Stimulated activated CD8-positive, alpha-beta memory T cell treated with anti-CD3 and anti-CD28 coated beads, Interleukin-2, amount 100 ng/mL, for 1 hour (primary cell): ENCODE data around the gene ARHGEF28.

Source experiments
- DNase-seq, 2 donors: peaks; one replicate each; pipeline ENCODE4 v3.0.0-alpha.2; 2020; ENCODE audit warnings: low read depth in 2 of 2

Gene ARHGEF28

DNA sequence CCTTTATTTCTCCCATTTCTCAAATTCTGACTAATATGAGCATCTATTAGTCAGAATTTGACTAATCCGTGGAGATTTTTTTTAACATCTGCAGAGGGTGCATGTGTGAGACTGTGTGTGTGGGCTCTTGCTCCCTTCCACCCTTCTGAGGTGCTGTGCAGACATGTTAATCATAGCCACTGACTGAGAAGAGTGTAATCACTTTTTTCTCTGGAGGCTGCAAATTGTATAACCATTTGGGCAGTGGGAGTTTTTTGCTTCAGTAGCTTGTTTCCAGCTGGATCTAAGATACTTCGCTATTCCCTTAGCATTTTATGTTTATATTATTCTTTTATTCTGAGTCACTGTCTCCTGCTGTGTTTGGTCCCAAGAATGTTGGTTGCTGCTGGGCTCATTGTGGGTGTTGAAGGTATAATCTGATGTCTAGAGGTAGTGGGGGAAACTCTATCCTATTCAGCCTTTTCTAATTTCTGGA is 66.2 kb downstream of the ARHGEF28 start:
- DNase-seq: no peak

DNA sequence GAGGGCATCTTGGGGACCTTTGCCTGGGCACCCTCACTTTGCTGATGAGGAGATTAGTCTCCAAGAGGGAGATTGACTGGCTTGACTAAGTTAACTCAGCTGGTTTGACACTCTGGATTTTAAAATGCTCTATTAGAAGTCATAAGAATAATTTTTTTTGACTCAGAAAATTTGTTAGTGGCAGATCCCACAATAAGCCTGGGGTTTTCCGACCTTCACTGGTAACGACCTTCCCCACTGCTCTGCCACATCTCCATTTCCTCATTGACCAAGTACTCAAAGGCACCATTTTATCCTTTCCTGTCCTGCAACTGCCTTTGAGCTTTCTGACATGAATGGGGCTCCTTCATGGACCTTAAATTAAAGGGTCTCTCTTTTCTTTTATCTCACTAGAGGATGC is 67.0 kb downstream of the ARHGEF28 start:
- no peak for DNase-seq

DNA sequence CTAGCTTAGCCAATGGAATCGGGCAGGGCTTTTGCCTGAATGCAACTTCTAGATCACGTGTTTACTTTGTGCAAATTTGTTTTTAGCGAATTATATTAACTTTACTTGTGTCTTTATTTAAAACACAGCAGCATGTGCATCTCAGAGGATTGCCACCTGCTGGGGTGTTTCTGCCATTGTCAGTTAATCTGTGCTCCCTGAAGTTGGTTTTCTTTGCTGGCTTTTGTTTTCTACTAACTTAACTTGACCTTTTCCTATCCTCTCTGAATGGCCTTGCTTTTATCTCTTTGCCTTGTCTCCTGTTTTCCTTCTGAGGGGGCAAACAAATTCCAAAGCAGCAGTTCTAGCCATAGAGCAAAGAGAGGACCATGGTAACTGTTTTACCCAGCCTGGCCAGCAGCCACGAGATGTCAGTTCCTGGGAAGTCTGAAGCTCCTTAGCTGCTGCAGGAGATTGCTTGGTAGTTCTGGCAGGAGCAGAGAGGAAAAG is 67.6 kb downstream of the ARHGEF28 start:
- no peak for DNase-seq

DNA sequence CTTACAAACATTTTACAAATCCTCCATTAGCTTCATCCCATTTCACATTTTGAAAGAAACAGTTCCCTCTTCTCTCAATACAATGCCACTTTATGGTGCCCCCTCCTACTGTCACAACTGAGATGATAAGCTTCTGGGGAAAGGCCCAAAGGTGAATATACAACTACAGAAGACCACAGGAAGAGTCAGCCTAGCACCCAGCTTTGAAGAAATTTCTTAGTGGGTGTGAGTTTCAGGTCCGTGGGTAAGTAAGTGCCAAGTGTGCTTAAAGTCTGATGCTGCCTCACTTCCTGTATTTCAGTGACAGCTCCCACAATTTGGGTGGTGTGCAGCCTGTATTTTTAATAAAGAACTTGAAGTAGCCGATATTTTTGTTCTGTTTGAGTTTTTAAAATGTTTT is 68.1 kb downstream of the ARHGEF28 start:
- DNase-seq: no peak

DNA sequence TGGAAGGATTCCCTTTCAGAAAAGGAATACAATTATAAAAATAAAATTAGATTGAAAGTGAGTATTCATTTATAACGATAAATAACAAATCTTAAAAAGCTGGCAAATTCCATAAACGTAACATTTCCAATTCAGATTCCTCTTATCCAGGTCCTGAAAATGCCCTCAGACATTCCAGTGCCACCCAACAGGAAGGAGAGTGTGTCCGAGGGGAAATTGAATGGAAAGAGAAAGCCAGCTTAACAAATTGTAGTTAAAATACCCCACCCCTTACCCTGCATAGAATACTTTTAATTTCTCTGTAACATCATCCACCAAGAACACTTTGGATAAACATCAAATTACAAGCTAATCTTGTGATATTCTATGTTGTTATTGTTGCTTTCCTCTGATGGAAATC is 72.0 kb downstream of the ARHGEF28 start:
- no peak for DNase-seq

DNA sequence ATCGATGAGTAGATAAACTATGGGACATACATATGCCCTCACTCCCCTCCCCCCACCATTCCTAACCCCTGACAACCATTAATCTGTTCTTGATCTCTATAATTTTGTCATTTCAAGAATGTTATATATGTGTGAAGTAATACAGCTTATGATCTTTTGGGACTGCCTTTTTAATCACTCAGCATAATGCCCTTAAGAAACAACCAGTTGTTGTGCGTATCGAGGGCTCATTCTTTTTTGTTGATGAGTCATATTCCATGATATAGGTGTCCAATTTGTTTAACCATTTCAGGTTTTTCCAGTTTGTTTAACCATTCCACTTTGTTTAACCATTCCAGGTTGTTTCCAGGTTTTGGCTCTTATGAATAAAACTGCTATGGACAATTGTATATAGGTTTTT is 75.6 kb downstream of the ARHGEF28 start:
- DNase-seq: no peak

DNA sequence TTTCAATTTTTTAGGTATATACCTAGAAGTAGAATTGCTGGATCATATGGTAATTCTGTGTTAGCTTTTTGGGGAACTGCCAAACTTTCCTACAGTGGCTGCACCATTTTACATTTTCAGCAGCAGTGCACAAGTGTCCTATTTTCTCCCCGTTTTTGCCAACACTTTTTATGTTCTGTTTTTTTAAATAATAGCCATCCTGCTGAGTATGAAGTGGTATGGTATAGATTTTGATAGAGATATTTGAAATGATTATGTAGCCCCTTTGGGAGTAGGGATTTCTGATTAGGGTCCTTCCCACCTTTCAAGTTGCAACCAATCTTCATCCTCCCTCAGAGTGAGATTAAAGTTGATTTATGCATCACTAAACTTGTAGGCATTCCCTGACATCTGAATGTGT is 76.5 kb downstream of the ARHGEF28 start:
- no peak for DNase-seq

DNA sequence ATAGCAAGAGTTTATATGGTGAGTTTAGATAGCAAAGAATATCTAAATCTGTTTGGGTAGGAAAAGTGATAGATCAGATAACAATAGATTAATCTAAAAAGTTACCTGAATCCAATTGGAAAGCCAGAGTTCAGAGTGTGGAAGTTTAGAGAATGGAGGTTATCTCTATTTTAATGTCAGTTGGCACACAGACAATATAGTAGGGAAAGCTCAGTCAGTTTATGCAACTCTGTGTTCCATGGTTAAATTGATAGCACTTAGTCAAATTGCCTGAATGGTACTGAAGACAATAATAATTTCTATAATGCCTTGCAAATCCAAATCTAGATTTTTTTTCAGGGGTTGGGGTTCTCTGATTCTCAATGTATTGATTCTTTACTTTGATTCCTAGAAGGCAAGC is 77.0 kb downstream of the ARHGEF28 start:
- DNase-seq: no peak

DNA sequence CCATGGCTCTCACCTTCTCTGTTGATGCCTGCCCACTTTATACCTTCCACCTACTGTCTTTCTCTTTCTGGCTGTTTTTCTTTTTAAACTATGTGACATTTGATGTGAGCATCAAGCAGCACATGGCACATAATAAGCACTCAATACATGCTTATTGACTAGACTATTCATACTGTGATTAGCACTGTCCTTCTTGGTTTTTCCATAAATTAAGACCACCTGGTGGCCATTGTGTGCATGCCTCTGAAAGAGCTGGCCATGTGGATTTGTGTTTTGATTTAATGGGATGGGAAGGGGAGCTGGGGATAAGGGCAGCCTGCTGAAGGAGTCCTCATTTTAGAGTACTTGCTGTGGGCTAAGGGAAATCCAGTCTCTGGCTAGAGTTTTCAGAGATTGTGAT is 79.4 kb downstream of the ARHGEF28 start:
- DNase-seq: no peak

DNA sequence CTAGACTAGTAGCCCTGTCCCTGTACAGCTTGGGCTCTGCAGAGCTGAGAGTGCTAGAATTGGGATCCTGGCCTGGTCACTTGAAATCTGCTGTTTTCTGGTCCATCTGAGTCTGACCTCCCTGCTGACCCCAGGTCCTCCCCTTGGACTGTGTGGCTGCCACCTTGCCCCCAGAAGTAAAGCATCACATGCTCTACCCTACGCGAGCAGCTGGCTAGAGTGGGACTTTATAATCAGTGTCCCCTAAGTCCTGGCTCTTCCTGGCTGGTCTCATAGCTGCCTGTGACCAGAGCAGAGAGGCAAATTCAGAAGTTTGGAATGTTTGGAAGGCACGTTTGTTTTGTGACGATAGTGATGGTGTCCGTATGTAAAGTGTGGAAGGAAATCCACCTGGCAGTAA is 81.0 kb downstream of the ARHGEF28 start:
- DNase-seq: no peak

DNA sequence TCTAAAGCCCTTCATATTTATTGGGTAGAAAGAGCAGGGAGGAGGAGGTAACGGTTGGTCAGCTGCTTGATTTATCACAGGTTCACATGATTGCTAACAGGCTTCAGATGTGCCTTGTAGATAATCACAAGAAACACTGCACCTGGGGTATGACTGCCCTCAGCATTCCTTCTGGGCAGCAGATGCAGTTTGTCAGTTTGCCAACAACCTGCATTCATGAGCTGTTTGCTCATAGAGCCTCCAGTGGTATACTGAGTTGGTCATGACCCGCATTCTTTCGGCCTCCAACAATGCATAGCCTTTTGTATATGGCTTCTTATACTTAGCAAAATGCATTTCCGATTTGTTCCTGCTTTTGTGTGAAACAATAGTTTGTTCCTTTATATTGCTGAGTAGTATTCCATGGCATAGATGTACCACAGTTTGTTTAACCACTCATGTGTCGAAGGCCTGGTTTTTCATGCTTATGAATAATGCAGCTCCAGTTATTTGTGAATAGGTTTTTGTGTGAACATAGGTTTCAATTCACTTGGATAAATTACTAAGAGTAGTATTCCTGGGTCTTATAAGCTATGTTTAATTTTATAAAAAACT is 83.6 kb downstream of the ARHGEF28 start:
- no peak for DNase-seq

DNA sequence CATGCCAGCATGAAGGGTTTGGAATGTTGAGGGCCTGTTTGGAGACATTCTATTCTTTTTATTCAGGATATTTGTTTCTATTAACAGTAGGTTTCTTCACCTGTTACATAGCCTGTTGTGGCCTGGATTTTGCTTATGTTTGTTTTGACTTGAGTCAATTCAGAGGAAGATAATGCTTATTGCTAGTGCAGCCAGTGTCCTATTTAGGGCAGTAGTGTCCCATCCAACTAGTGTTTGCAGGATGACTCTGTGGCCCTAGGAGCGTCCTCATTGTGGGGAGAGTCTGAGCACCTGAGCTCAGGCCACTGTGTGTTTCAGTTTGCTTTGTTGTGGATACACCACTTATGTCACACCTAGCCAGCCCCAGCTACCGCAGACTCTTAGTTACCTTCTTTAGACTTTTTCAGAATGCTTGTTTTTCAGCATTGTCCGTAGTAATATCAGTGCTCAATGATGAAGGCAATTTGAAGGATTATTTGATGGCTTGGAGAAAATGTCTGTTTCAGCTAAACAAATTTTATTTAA is 90.3 kb downstream of the ARHGEF28 start:
- DNase-seq: no peak

DNA sequence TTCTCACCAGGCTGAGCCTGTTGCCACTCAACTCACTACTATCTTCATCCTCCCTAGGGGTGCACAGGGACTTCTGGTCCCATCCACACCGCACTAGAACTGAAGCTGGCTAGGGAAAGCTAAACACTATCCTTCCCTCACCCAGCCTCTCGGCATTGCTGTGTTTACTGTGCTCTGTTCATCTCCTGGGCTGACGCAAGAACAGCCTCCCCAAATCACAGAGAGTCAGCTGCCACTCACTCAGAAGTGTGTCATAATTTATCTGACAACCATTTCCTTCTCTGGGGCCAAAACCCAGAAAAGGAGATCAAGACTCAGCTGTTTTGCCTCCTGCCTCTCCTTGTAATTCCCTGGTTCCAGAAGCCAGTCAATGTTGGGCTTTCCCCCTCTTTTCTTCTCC is 92.8 kb downstream of the ARHGEF28 start:
- no peak for DNase-seq

DNA sequence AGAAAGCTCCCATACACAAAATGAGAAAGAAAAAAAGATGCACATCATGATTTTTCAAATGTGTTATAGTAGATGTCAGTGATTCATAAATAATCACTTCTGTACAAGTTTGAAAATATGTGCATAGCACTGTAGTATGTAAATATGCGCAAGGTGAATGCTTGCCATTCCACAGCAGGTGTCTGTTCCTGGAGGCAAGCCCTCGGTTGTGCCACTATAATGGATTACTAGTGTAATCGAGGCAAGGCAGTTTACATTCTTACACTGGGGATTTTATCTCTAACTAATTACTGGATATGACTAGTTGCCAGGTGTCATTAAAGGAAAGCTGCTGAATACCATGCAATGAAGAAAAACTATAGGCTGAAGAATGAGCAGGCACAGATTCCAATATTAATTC is 93.6 kb downstream of the ARHGEF28 start:
- DNase-seq: no peak

DNA sequence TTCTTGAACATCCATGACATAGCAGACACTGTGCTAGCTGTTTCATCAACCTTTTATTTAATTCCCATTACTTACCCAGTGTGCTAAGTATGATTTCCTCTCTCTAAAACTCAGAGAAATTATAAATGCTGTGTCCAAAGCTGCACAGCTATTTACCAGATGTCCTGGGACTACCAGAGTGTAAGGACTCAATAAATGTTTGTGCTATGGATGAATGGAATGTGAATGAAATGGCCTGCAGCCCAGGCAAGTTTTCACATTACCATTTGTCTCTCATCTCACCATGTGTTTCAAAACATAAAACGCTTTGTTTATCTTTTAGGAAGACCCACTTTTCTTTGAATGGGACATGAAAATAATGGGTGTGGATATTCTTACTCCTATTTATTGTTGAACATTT is 96.2 kb downstream of the ARHGEF28 start:
- DNase-seq: no peak

DNA sequence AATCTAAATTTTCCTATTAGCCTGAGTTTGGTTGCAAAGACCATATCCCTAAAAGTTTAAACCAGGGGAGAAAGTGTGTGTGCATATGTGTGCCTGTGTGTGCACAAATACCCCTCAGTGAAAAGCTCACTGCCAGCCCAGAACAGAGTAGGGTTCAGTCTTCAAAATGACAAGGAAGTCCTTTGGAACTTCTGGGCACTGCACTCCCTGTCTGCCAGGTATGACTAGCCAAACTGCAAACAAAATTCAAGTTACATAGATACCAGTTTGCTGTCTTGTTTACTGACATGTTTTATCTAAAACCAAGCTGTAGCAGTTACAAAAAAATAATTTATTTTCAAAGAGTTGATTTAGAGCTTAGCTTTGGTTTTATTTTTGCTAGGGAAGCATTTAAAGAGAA is 100.1 kb downstream of the ARHGEF28 start:
- DNase-seq: no peak

DNA sequence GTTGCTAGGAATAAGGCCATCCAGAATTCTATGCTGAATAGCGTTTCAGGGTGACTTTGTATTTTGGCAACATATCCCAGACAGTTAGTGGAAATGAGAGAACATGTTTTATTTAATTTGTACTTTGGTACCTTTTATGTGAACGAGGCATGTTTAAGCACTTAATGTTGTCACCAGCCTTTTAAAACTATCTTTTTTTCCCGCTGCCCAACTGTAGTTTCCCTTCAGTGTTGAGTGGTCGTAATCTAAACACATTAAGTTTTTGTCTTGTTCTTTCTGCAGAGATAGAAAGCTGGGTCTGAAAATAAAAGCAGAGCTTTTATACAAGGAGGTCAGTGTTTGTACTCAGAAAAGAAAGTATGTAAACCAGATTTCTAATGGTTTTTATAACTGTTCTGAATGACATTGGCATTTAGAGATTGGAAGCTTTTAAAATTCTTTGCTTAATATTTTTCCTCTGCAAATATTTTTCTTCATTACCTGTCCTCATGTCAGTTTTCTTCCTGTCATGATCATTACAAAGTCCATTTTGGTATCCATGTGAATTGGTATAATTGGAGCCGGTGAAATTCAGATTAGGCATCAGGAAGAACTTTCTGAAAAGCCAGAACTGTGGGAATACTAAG is 100.7 kb downstream of the ARHGEF28 start:
- no peak for DNase-seq

DNA sequence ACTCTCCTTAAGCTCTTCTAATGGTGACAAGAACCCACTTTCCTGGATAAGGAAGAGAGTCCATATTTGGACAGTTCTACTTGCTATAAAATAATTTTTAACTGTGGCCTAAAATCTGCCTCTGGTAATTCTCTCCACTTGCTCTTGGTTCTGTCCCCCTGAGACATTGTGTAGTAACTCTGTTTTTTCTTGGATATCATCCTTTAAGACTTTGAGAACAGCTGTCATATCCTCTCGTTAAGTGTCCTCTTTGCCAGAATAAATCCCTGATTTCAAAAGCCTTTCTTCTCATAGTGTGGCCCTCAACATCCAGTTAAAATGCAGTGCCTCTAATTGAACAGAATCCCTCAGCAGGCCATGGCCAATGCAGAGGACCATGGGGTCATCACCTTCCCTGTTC is 101.5 kb downstream of the ARHGEF28 start:
- DNase-seq: no peak

DNA sequence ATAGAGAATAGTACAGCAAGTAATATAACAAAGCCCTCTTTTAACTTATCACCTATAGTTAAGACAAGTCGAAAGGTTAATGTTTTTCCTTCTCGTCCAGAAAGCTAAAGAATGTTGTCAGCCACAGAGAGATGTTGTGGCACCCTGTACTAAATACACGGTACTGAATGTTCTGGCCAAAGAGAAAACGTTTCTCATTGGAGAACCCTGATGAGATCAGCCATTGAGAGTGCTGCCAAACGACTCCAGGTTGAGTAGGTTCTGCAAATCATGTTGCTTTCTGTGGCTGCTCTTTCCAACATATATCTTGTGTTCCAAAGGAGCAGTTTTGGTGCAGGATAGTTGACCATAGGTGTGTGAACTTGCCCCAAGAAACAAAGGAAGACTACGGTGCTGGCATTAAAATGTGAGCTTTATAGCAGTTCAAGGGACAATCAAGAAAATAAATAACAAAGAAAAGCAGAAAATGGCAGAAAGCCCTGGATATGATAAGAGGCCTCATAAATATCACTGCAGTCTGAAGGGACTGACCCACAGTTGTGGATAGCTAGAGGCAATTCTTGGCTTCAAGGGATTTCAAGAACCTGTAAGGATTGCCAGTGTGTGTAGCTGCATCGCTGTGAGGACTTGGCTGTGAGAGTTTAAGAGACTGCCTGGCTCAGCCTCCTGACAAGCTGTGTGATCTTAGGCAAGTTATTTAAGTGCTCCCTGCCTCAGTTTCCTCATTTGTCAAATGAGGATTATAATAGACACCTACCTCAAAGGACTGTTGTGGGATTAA is 102.7 kb downstream of the ARHGEF28 start:
- no peak for DNase-seq

DNA sequence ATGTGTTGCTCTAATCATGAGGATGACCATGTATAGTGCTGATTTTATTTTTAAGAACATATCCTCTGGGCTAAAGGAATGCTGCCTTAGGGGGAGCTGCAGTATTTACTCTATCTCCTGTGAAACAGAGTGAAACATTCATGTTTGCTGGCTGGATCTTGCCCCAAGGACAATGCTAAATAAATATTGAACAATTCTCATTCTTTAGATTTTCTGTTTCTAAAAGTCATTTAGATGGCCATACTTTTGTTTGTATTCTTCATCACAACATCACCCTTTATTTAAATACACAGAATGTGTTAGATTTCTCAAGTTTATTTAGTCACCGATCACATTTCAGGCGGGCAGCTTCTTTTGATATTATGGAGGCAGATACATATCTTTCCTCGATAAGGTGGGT is 103.3 kb downstream of the ARHGEF28 start:
- no peak for DNase-seq

DNA sequence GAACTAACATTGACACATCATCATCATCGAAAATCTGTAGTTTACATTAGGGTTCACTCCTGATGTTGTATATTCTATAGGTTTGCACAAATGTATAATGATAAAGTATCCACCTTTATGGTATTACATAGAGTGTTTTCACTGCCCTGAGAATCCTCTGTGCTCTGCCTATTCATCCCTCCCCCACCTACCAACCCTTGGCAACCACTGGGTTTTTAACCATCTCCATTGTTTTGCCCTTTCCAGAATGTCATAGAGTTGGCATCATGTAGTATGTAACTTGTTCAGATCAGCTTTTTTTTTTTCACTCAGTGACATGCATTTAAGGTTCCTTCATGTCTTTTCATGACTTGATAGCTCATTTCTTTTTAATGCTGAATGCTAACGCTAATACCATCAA is 106.0 kb downstream of the ARHGEF28 start:
- no peak for DNase-seq

DNA sequence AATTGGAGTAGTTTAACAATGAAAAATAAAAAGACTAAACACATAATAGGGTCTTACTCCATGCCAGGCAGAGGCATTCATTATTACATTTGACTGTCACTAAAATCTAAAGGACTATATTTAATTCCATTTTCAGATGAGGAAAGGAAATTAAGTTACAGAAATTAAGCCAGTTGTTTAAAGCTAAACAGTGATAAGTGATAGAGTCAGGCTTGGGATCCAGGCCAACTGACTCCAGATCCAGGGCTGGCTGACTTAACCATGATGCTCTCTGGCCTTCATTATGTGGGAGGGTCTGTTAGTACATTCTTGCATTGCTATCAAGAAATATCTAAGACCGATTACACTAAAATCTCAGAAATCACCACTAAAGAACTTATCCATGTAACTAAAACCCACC is 107.2 kb downstream of the ARHGEF28 start:
- no peak for DNase-seq
